IMR-90 (cell line): Measurements from ENCODE around the gene AFG3L2. TPM values are rescaled to one million over a fixed set of nuclear protein-coding genes. Genes with fewer than 3 reads are reported as not detected.

Experiments
- ATAC-seq: fragments of 200-7000 bp; cut with Tn5 transposase; 2 replicates; pipeline ENCODE4 v1.9.1; 2020; ENCODE audit warnings: low read depth, mild to moderate bottlenecking, moderate library complexity
- BruUV-seq: library from RNA; stranded (reverse); fragments of 400-500 nt; replicated peaks from 2 replicates; lab custom pipeline; 2021; lab: Mats Ljungman, UMichigan
- CTCF ChIA-PET: fragments of 300-600 bp; formaldehyde crosslinking; extraction: SDS; loops from one replicate; lab custom pipeline; 2021; ENCODE audit warnings: antibody characterized with exemption; lab: Yijun Ruan, JAX
- POLR2A ChIA-PET: fragments of 300-600 bp; sonication (Branson Sonifier 250); formaldehyde crosslinking; loops from one replicate; lab custom pipeline; 2022; ENCODE audit warnings: antibody characterized with exemption; ENCODE audit not compliant: unreplicated experiment; lab: Charles Lee
- DNase-seq: peaks from one replicate; pipeline ENCODE4 v3.0.0; 2013
- H2AFZ ChIP-seq: replicated peaks from 2 replicates; pipeline ENCODE3; 2013; ENCODE audit warnings: low read length, mild to moderate bottlenecking; ENCODE audit not compliant: poor library complexity
- H2AK5ac ChIP-seq: 2 replicates; pipeline ENCODE4 v1.6.1; 2013; ENCODE audit warnings: low read depth, low read length, inconsistent platforms
- H2AK9ac ChIP-seq: replicated peaks from 2 replicates; pipeline ENCODE3; 2013; ENCODE audit warnings: mild to moderate bottlenecking, low read depth, low read length, moderate library complexity; ENCODE audit not compliant: poor library complexity
- H2BK120ac ChIP-seq: 2 replicates; pipeline ENCODE4 v1.6.1; 2013; ENCODE audit warnings: low read depth, low read length, inconsistent platforms
- H2BK15ac ChIP-seq: 3 replicates; pipeline ENCODE4 v1.6.1; 2013; ENCODE audit warnings: low read depth, low read length, inconsistent platforms
- H2BK20ac ChIP-seq: 2 replicates; pipeline ENCODE4 v1.6.1; 2013; ENCODE audit warnings: low read depth, mild to moderate bottlenecking, inconsistent platforms, low read length, moderate library complexity
- H2BK5ac ChIP-seq: 2 replicates; pipeline ENCODE4 v1.6.1; 2013; ENCODE audit warnings: mild to moderate bottlenecking, low read depth, low read length, inconsistent platforms; ENCODE audit not compliant: poor library complexity, severe bottlenecking
- H3K14ac ChIP-seq: replicated peaks from 2 replicates; pipeline ENCODE4 v1.6.1; 2013; ENCODE audit warnings: low read depth, low read length, inconsistent platforms
- H3K18ac ChIP-seq: 2 replicates; pipeline ENCODE4 v1.6.1; 2013; ENCODE audit warnings: low read depth, low read length, control low read depth
- H3K23ac ChIP-seq: 2 replicates; pipeline ENCODE4 v1.6.1; 2013; ENCODE audit warnings: low read depth, low read length, inconsistent platforms
- H3K27ac ChIP-seq: 2 replicates; pipeline ENCODE4 v1.5.1; 2013; ENCODE audit warnings: mild to moderate bottlenecking, control low read depth, low read length; ENCODE audit not compliant: insufficient read depth
- H3K27me3 ChIP-seq: 2 replicates; pipeline ENCODE4 v1.6.1; 2013; ENCODE audit warnings: low read length; ENCODE audit not compliant: control insufficient read depth, insufficient read depth
- H3K36me3 ChIP-seq: 2 replicates; pipeline ENCODE4 v1.6.1; 2013; ENCODE audit warnings: low read length, mixed read lengths; ENCODE audit not compliant: control insufficient read depth, insufficient read depth
- H3K4ac ChIP-seq: 2 replicates; pipeline ENCODE4 v1.6.1; 2013; ENCODE audit warnings: low read depth, low read length, inconsistent platforms
- H3K4me1 ChIP-seq: 2 replicates; pipeline ENCODE4 v1.6.1; 2013; ENCODE audit warnings: low read length, mixed read lengths; ENCODE audit not compliant: control insufficient read depth, insufficient read depth
- H3K4me2 ChIP-seq: 2 replicates; pipeline ENCODE4 v1.6.1; 2013; ENCODE audit warnings: low read depth, mild to moderate bottlenecking, control low read depth, low read length, moderate library complexity
- H3K4me3 ChIP-seq: 2 replicates; pipeline ENCODE4 v1.5.1; 2013; ENCODE audit warnings: low read depth, mild to moderate bottlenecking, control low read depth, low read length, moderate library complexity; ENCODE audit not compliant: insufficient read depth
- H3K56ac ChIP-seq: 2 replicates; pipeline ENCODE4 v1.6.1; 2013; ENCODE audit warnings: low read length, inconsistent platforms; ENCODE audit not compliant: insufficient read depth; ENCODE audit errors: extremely low read depth
- H3K79me1 ChIP-seq, 2 experiments: 2 replicates each; pipeline ENCODE4 v1.6.1; 2013; ENCODE audit warnings: low read length in 2 of 2, inconsistent platforms in 1 of 2, low read depth in 1 of 2
- H3K9ac ChIP-seq: 2 replicates; pipeline ENCODE4 v1.6.1; 2013; ENCODE audit warnings: low read depth, low read length, control low read depth
- H3K9me1 ChIP-seq: 2 replicates; pipeline ENCODE4 v1.6.1; 2013; ENCODE audit warnings: low read length, inconsistent platforms; ENCODE audit not compliant: insufficient read depth
- H3K9me3 ChIP-seq: 2 replicates; pipeline ENCODE4 v1.6.1; 2013; ENCODE audit warnings: low read length; ENCODE audit not compliant: control insufficient read depth, insufficient read depth
- H4K20me1 ChIP-seq: 2 replicates; pipeline ENCODE4 v1.6.1; 2013; ENCODE audit warnings: low read length, inconsistent platforms; ENCODE audit not compliant: insufficient read depth
- H4K5ac ChIP-seq: 2 replicates; pipeline ENCODE4 v1.6.1; 2013; ENCODE audit warnings: mild to moderate bottlenecking, low read depth, low read length, control low read depth
- H4K8ac ChIP-seq, 2 experiments: 2 replicates each; pipeline ENCODE4 v1.6.1; 2013; ENCODE audit warnings: low read depth in 2 of 2, low read length in 2 of 2, control low read depth in 1 of 2, inconsistent platforms in 1 of 2
- H4K91ac ChIP-seq: 2 replicates; pipeline ENCODE4 v1.6.1; 2013; ENCODE audit warnings: low read depth, low read length, inconsistent platforms; ENCODE audit not compliant: insufficient read depth
- BHLHE40 ChIP-seq: fragments of 150-350 bp; IDR thresholded peaks from 2 replicates; pipeline ENCODE4 v1.6.1; 2016; ENCODE audit warnings: mild to moderate bottlenecking, low read depth, low read length
- MXI1 ChIP-seq: IDR thresholded peaks from 2 replicates; pipeline ENCODE4 v1.6.1; 2012; ENCODE audit warnings: low read depth, mild to moderate bottlenecking, low read length, moderate library complexity, borderline replicate concordance
- NFE2L2 ChIP-seq: fragments of 150-350 bp; IDR thresholded peaks from 2 replicates; pipeline ENCODE4 v1.6.1; 2016; ENCODE audit warnings: low read depth, mild to moderate bottlenecking, low read length
- POLR2A ChIP-seq: IDR thresholded peaks from 2 replicates; pipeline ENCODE4 v1.6.1; 2012; ENCODE audit warnings: mild to moderate bottlenecking, low read depth, low read length
- RAD21 ChIP-seq: IDR thresholded peaks from 2 replicates; pipeline ENCODE4 v1.6.1; 2012; ENCODE audit warnings: low read length, improper control_type of control experiment
- WGBS, 2 experiments: methylation state at CpG; one replicate each; pipeline versions ENCODE4 v1.1.5 to v1.1.7; 2013; ENCODE audit warnings: missing lambda C conversion rate in 2 of 2; ENCODE audit not compliant: insufficient read length in 1 of 2; ENCODE audit errors: extremely low coverage in 2 of 2; 5-methylcytosine and 5-hydroxymethylcytosine counted together
- dilution Hi-C: fragments of 300-500 bp; cut with HindIII; formaldehyde crosslinking; loops from one replicate; pipeline ENCODE4 v1.14.3; 2018; ENCODE audit warnings: low sequenced_read_pairs; ENCODE audit not compliant: unreplicated experiment
- in situ Hi-C: fragments of 300-500 bp; cut with MboI; formaldehyde crosslinking; loops from 3 replicates; pipeline ENCODE4 v1.14.3; 2019; ENCODE audit warnings: low sequenced_read_pairs, inconsistent platforms, mixed read lengths
- intact Hi-C: fragments of 100-400 bp; cut with micrococcal nuclease; formaldehyde crosslinking; loops from 2 replicates; pipeline ENCODE4 v1.10.0; 2022
- polyA plus RNA-seq, 3 experiments: library from polyadenylated mRNA; depleted of rRNA; stranded (reverse); fragments of >200 nt; gene quantifications; 2 replicates each; pipeline ENCODE4 v1.2.3, GENCODE V29; 2012; ENCODE audit warnings: low replicate concordance in 1 of 3
- total RNA-seq: library from RNA; depleted of rRNA; stranded (reverse); fragments of >200 nt; gene quantifications from 2 replicates; pipeline ENCODE4 v1.2.3, GENCODE V29; 2012

The AFG3L2 gene
- total and polyA plus RNA-seq, 2 of the 4 experiments (the other 2 are of a cell fraction) = 26.9 to 37.6 TPM

GRCh38 chr18:12366784-12367183, 10.2 kb downstream of the AFG3L2 start:
- ATAC-seq (no peak), DNase-seq (no peak)
- Histone ChIP-seq H3K27me3 (no peaks in the 10 kb centered on the region), H3K36me3 (peaks cover 30% of the 10 kb centered on the region), H3K56ac (no peak overlapping the region), H2BK120ac (no peak overlapping the region), H3K23ac (no peak overlapping the region), H3K4me2 (no peak overlapping the region), H2AFZ (no peak overlapping the region), H3K14ac (no peak overlapping the region), H3K4ac (no peak overlapping the region), H3K27ac (no peak overlapping the region), H4K8ac (no peak overlapping the region), H2BK20ac (no peak overlapping the region), H4K5ac (no peak overlapping the region), H2AK9ac (no peak overlapping the region), H3K4me1 (no peaks in the 10 kb centered on the region), H2BK15ac (no peak overlapping the region), H3K4me3 (no peak overlapping the region), H3K9me1 (peaks cover 17% of the 10 kb centered on the region; the same call in 1 of the 2 replicates), H3K18ac (no peak overlapping the region), H2AK5ac (no peak overlapping the region), H3K9me3 (no peaks in the 10 kb centered on the region), H3K79me1 (peaks cover 24 to 63% of the 10 kb centered on the region in 2 experiments), H2BK5ac (no peak overlapping the region), H4K91ac (no peak overlapping the region), H4K20me1 (peaks cover 8% of the 10 kb centered on the region; the same call in 1 of the 2 replicates), H3K9ac (no peak overlapping the region)
- in situ Hi-C loops (no loop called here), intact Hi-C loops (no loop called here), dilution Hi-C loops (no loop called here)
- no TSS peak for BruUV-seq
- whole genome bisulfite sequencing, 2 experiments = 100% methylated on average over 1 of the region's 5 CpGs; no CpG with 5 or more reads in 1 of the 2 experiments
- ChIA-PET POLR2A (no interaction called here), CTCF (no interaction called here)
- TF ChIP-seq RAD21 (no peak), NFE2L2 (no peak), BHLHE40 (no peak), MXI1 (no peak), POLR2A (no peak)
